ENCODE data around the gene OR6C65. TPM values are rescaled to one million over a fixed set of nuclear protein-coding genes. Genes with fewer than 3 reads are reported as not detected.
"Not testable (repeated sequence)": the region's sequence is repeated elsewhere in the genome, so short reads cannot be mapped to it uniquely, and the experiment has no call there.

The OR6C65 gene
- not detected for polyA plus RNA-seq (2012; ENCODE audit: missing spikeins)

- no peak for DNase-seq (ENCODE audit: insufficient read length)
- no peak for TF ChIP-seq TAF1 (IDR thresholded peaks at IDR 0.05; ENCODE audit: borderline replicate concordance, low read depth, low read length)
- TF ChIP-seq POLR2AphosphoS5 (IDR thresholded peaks at IDR 0.05; ENCODE audit: low read depth, low read length) = no peak
- no peak for TF ChIP-seq POLR2A (IDR thresholded peaks at IDR 0.05; ENCODE audit: low read depth, low read length)
- no peak for FAIRE-seq
Observed at GRCh38 chr12:55400229-55400628, at the start of gene OR6C65. TSS of gene OR6C65 (plus strand) at chr12:55400529. CDS start at chr12:55400529, 0 bp downstream.

GRCh38 chr12:55355338-55355737 is 45.0 kb upstream of the OR6C65 start:
- FAIRE-seq; DNase-seq (ENCODE audit: insufficient read length): not testable (repeated sequence)

- FAIRE-seq (no peak), DNase-seq (ENCODE audit: insufficient read length) (no peak)
- TF ChIP-seq TAF1 (IDR thresholded peaks at IDR 0.05; ENCODE audit: borderline replicate concordance, low read depth, low read length) = no peak
- TF ChIP-seq POLR2A (IDR thresholded peaks at IDR 0.05; ENCODE audit: low read depth, low read length) = no peak
- TF ChIP-seq POLR2AphosphoS5 (IDR thresholded peaks at IDR 0.05; ENCODE audit: low read depth, low read length) = no peak
Observed at GRCh38 chr12:55362675-55363074, 37.7 kb upstream of the OR6C65 start, which contains the start of gene OR6C75. TSS of gene OR6C75 (plus strand) at chr12:55362975. CDS start at chr12:55365111, 2,136 bp downstream.

GRCh38 chr12:55365086-55365485 is 35.2 kb upstream of the OR6C65 start:
- FAIRE-seq (no peak), DNase-seq (ENCODE audit: insufficient read length) (no peak)
- TF ChIP-seq POLR2AphosphoS5 (IDR thresholded peaks at IDR 0.05; ENCODE audit: low read depth, low read length) (no peak), POLR2A (IDR thresholded peaks at IDR 0.05; ENCODE audit: low read depth, low read length) (no peak)

- DNase-seq (ENCODE audit: insufficient read length) (no peak), FAIRE-seq (no peak)
- TF ChIP-seq POLR2AphosphoS5 (IDR thresholded peaks at IDR 0.05; ENCODE audit: low read depth, low read length) = no peak
- no peak for TF ChIP-seq POLR2A (IDR thresholded peaks at IDR 0.05; ENCODE audit: low read depth, low read length)
- TF ChIP-seq TAF1 (IDR thresholded peaks at IDR 0.05; ENCODE audit: borderline replicate concordance, low read depth, low read length) = no peak
Observed at GRCh38 chr12:55372521-55372920, 27.8 kb upstream of the OR6C65 start.

GRCh38 chr12:55385891-55386290 is 14.4 kb upstream of the OR6C65 start:
- no peak for FAIRE-seq
- TF ChIP-seq TAF1 (IDR thresholded peaks at IDR 0.05; ENCODE audit: borderline replicate concordance, low read depth, low read length) (no peak), POLR2A (IDR thresholded peaks at IDR 0.05; ENCODE audit: low read depth, low read length) (no peak), POLR2AphosphoS5 (IDR thresholded peaks at IDR 0.05; ENCODE audit: low read depth, low read length) (no peak)
- no peak for DNase-seq (ENCODE audit: insufficient read length)

- no peak for TF ChIP-seq TAF1 (IDR thresholded peaks at IDR 0.05; ENCODE audit: borderline replicate concordance, low read depth, low read length)
- no peak for TF ChIP-seq POLR2AphosphoS5 (IDR thresholded peaks at IDR 0.05; ENCODE audit: low read depth, low read length)
- TF ChIP-seq POLR2A (IDR thresholded peaks at IDR 0.05; ENCODE audit: low read depth, low read length) = no peak
- no peak for FAIRE-seq
Observed at GRCh38 chr12:55392032-55392795, 8.1 kb upstream of the OR6C65 start.

GRCh38 chr12:55396326-55396725 is 4.0 kb upstream of the OR6C65 start:
- DNase-seq (ENCODE audit: insufficient read length) (no peak), FAIRE-seq (no peak)
- TF ChIP-seq POLR2AphosphoS5 (IDR thresholded peaks at IDR 0.05; ENCODE audit: low read depth, low read length) = no peak

More at GRCh38 chr12:55392032-55392795, 8.1 kb upstream of the OR6C65 start:
- DNase-seq (ENCODE audit: insufficient read length) = no peak

- TF ChIP-seq POLR2A (IDR thresholded peaks at IDR 0.05; ENCODE audit: low read depth, low read length) (no peak), TAF1 (IDR thresholded peaks at IDR 0.05; ENCODE audit: borderline replicate concordance, low read depth, low read length) (no peak)
- DNase-seq (ENCODE audit: insufficient read length) (no peak), FAIRE-seq (no peak)
Observed at GRCh38 chr12:55407866-55408265, 7.5 kb downstream of the OR6C65 start.

- not testable (repeated sequence) for FAIRE-seq; DNase-seq (ENCODE audit: insufficient read length)
Observed at GRCh38 chr12:55409133-55409532, 8.8 kb downstream of the OR6C65 start.

GRCh38 chr12:55412138-55412537 is 11.8 kb downstream of the OR6C65 start:
- not testable (repeated sequence) for FAIRE-seq; DNase-seq (ENCODE audit: insufficient read length)

GRCh38 chr12:55413498-55414388 is 13.4 kb downstream of the OR6C65 start:
- DNase-seq (ENCODE audit: insufficient read length); FAIRE-seq: not testable (repeated sequence)

GRCh38 chr12:55414396-55414823 is 14.1 kb downstream of the OR6C65 start:
- not testable (repeated sequence) for FAIRE-seq; DNase-seq (ENCODE audit: insufficient read length)

- DNase-seq (ENCODE audit: insufficient read length); FAIRE-seq: not testable (repeated sequence)
Observed at GRCh38 chr12:55414889-55415288, 14.6 kb downstream of the OR6C65 start.

All from GM12892 (cell line).